GM19455 (cell line): ENCODE data around the gene CCL27.

ENCODE experiments used
- ATAC-seq: cut with Tn5 transposase; IDR thresholded peaks from one replicate; pipeline ENCODE4 v1.9.1; 2021; ENCODE audit not compliant: unreplicated experiment

CCL27 gene

GRCh38 chr9:34628656-34629490 lies 33.6 kb downstream of the CCL27 start, which contains the start of gene ARID3C:
Gene ARID3C, minus strand, starts transcription at chr9:34629066. Its CDS starts 1,052 bp downstream, at chr9:34628014.
- ATAC-seq: no peak

GRCh38 chr9:34627716-34628655 lies 34.5 kb downstream of the CCL27 start:
- ATAC-seq: no peak

GRCh38 chr9:34625186-34625486 lies 37.3 kb downstream of the CCL27 start:
- no peak for ATAC-seq

- ATAC-seq: no peak
These were observed 37.8 kb downstream of the CCL27 start for GRCh38 chr9:34624475-34625185.

- ATAC-seq: no peak
These were observed 38.9 kb downstream of the CCL27 start for GRCh38 chr9:34623374-34624235.

GRCh38 chr9:34620061-34620994 lies 42.1 kb downstream of the CCL27 start, which contains the start of gene DCTN3:
Gene DCTN3, minus strand, starts transcription at chr9:34620495. Its CDS starts 31 bp downstream, at chr9:34620464.
- ATAC-seq: peak; percentile 98

- ATAC-seq: no peak
These were observed 47.3 kb downstream of the CCL27 start for GRCh38 chr9:34615132-34615531.

GRCh38 chr9:34612788-34613390 lies 49.6 kb downstream of the CCL27 start:
- no peak for ATAC-seq
